K562 (cell line): Measurements from ENCODE around the gene PROKR1. TPM values are rescaled to one million over a fixed set of nuclear protein-coding genes. Genes with fewer than 3 reads are reported as not detected.
A peak's percentile ranks its signal among the peaks of the same experiment; 100 is the strongest.

ENCODE experiments used
- ATAC-seq: fragments of 200-7000 bp; cut with Tn5 transposase; 3 replicates; pipeline ENCODE4 v1.9.1; 2020; ENCODE audit warnings: moderate library complexity
- BruUV-seq: library from RNA; stranded (reverse); fragments of 400-500 nt; replicated peaks from 2 replicates; lab custom pipeline; 2021; lab: Mats Ljungman, UMichigan
- CTCF ChIA-PET: fragments of 300-600 bp; formaldehyde crosslinking; extraction: SDS; loops from one replicate; lab custom pipeline; 2021; ENCODE audit warnings: low intra/inter-chr PET ratio; lab: Yijun Ruan, JAX
- POLR2A ChIA-PET: fragments of 300-600, 350-650 bp; sonication (Branson Sonifier 250); formaldehyde crosslinking; extraction: SDS; loops from one replicate; lab custom pipeline; 2021; ENCODE audit warnings: antibody characterized with exemption, inconsistent platforms; lab: Yijun Ruan, JAX
- DNase-seq, 4 experiments: peaks; one replicate each; pipeline versions ENCODE4 v3.0.0 to v3.0.0-alpha.2; 2011 to 2018; ENCODE audit warnings: low spot score in 3 of 4, mixed read lengths in 3 of 4; ENCODE audit errors: extremely low read depth in 1 of 4
- FAIRE-seq: peaks from 2 replicates; lab custom pipeline; 2011; peaks lifted over from hg19 to GRCh38; lab: Jason Lieb, UNC
- H2AFZ ChIP-seq: 2 replicates; pipeline ENCODE4 v1.6.0; 2011; ENCODE audit warnings: low read depth, low read length, control low read depth, inconsistent platforms
- H3K27ac ChIP-seq: fragments of 200-600 bp; 3 replicates; pipeline ENCODE4 v1.8.0; 2011; ENCODE audit warnings: low read depth, mild to moderate bottlenecking, control low read depth, inconsistent platforms, low read length, moderate library complexity, mixed read lengths; ENCODE audit errors: extremely low read depth
- H3K27me3 ChIP-seq, 2 experiments: fragments of 300-600 bp in 1 of 2; 2 replicates in 1 of 2; 3 replicates in 1 of 2; pipeline versions ENCODE4 v1.6.0 to v1.8.0; 2011; ENCODE audit warnings: inconsistent platforms in 2 of 2, low read length in 2 of 2, mild to moderate bottlenecking in 1 of 2, mixed read lengths in 1 of 2, moderate library complexity in 1 of 2; ENCODE audit not compliant: control insufficient read depth in 2 of 2, insufficient read depth in 2 of 2
- H3K36me3 ChIP-seq: fragments of 300-600 bp; 3 replicates; pipeline ENCODE4 v1.8.0; 2011; ENCODE audit warnings: mild to moderate bottlenecking, low read length, inconsistent platforms; ENCODE audit not compliant: control insufficient read depth, insufficient read depth
- H3K4me1 ChIP-seq, 2 experiments: fragments of 200-600 bp in 1 of 2; replicated peaks in 1 of 2; 2 replicates in 1 of 2; 3 replicates in 1 of 2; pipeline versions ENCODE4 v1.5.1 to v1.8.0; 2011; ENCODE audit warnings: inconsistent platforms in 2 of 2, low read length in 2 of 2, mild to moderate bottlenecking in 1 of 2, mixed read lengths in 1 of 2, moderate library complexity in 1 of 2; ENCODE audit not compliant: control insufficient read depth in 2 of 2, insufficient read depth in 2 of 2
- H3K4me2 ChIP-seq: 2 replicates; pipeline ENCODE4 v1.6.1; 2011; ENCODE audit warnings: low read length, control low read depth, inconsistent platforms, mixed read lengths; ENCODE audit not compliant: insufficient read depth
- H3K4me3 ChIP-seq: fragments of 200-600 bp; sonication (generic), shearing (Covaris generic); 2 replicates; pipeline ENCODE4 v1.5.1; 2016; ENCODE audit warnings: control low read depth, inconsistent platforms
- H3K79me2 ChIP-seq: fragments of 200-600 bp; 3 replicates; pipeline ENCODE4 v1.8.0; 2011; ENCODE audit warnings: low read length, inconsistent platforms; ENCODE audit not compliant: control insufficient read depth, insufficient read depth
- H3K9ac ChIP-seq, 2 experiments: 2 replicates each; pipeline versions ENCODE4 v1.6.0 to v1.6.1; 2011; ENCODE audit warnings: low read depth in 2 of 2, low read length in 2 of 2, control low read depth in 1 of 2, inconsistent platforms in 1 of 2, mild to moderate bottlenecking in 1 of 2, mixed read lengths in 1 of 2; ENCODE audit not compliant: insufficient read depth in 1 of 2
- H3K9me1 ChIP-seq: one replicate; pipeline ENCODE4 v1.6.0; 2011; ENCODE audit warnings: inconsistent platforms, mild to moderate bottlenecking, low read length, moderate library complexity; ENCODE audit not compliant: control insufficient read depth, insufficient read depth
- H3K9me3 ChIP-seq: replicated peaks from 2 replicates; pipeline ENCODE4 v1.5.1; 2011; ENCODE audit warnings: low read depth, low read length, inconsistent platforms; ENCODE audit not compliant: control insufficient read depth, insufficient read depth
- H4K20me1 ChIP-seq: replicated peaks from 2 replicates; pipeline ENCODE4 v1.6.1; 2011; ENCODE audit warnings: low read length, inconsistent platforms, mixed read lengths; ENCODE audit not compliant: control insufficient read depth, insufficient read depth
- CBX3 ChIP-seq, 2 experiments: IDR thresholded peaks; 1 replicate in 1 of 2; 2 replicates in 1 of 2; pipeline ENCODE4 v1.6.1; 2012; ENCODE audit warnings: inconsistent platforms in 2 of 2, low read length in 2 of 2, borderline replicate concordance in 1 of 2, control low read depth in 1 of 2
- CBX5 ChIP-seq: IDR thresholded peaks from 2 replicates; pipeline ENCODE4 v1.6.1; 2014; ENCODE audit warnings: low read depth, borderline replicate concordance
- FIP1L1 ChIP-seq: fragments of 200-400 bp; formaldehyde crosslinking; IDR thresholded peaks from 2 replicates; pipeline ENCODE4 v1.6.1; 2018; ENCODE audit warnings: mild to moderate bottlenecking, low read depth, low read length; ENCODE audit not compliant: poor library complexity, severe bottlenecking
- GABPA ChIP-seq: fragments of 200-800 bp; sonication (Bioruptor generic); conservative IDR thresholded peaks from 2 replicates; pipeline ENCODE4 v1.6.1; 2016; ENCODE audit warnings: low read depth, missing genetic modification characterization, missing compliant biosample characterization
- MAFK ChIP-seq: IDR thresholded peaks from 2 replicates; pipeline ENCODE4 v1.6.1; 2011; ENCODE audit warnings: low read length, improper control_type of control experiment
- NFIC ChIP-seq: fragments of 450-650 bp; IDR thresholded peaks from 2 replicates; pipeline ENCODE4 v1.6.1; 2017; ENCODE audit warnings: mild to moderate bottlenecking, inconsistent platforms
- NR3C1 ChIP-seq: sonication (generic); formaldehyde crosslinking; IDR thresholded peaks from 2 replicates; pipeline ENCODE4 v1.8.1; 2022; ENCODE audit warnings: missing genetic modification reagents
- POLR2G ChIP-seq: fragments of 200-400 bp; formaldehyde crosslinking; IDR thresholded peaks from 2 replicates; pipeline ENCODE4 v1.6.1; 2017; ENCODE audit warnings: low read depth, mild to moderate bottlenecking, antibody characterized with exemption, low read length, moderate library complexity
- PTTG1 ChIP-seq: fragments of 450-650 bp; IDR thresholded peaks from 2 replicates; pipeline ENCODE4 v1.6.1; 2016; ENCODE audit warnings: low read depth, mild to moderate bottlenecking, missing genetic modification characterization, missing compliant biosample characterization
- SAFB2 ChIP-seq: fragments of 200-400 bp; formaldehyde crosslinking; IDR thresholded peaks from 2 replicates; pipeline ENCODE4 v1.6.1; 2018; ENCODE audit warnings: borderline replicate concordance, low read length, low read depth, moderate library complexity; ENCODE audit not compliant: severe bottlenecking
- STAG1 ChIP-seq: sonication (generic); formaldehyde crosslinking; IDR thresholded peaks from 2 replicates; pipeline ENCODE4 v1.5.0; 2020; ENCODE audit warnings: missing genetic modification reagents, borderline replicate concordance
- TCF7 ChIP-seq: sonication (generic); IDR thresholded peaks from 2 replicates; pipeline ENCODE4 v1.6.1; 2016; ENCODE audit warnings: antibody characterized with exemption, borderline replicate concordance
- TOE1 ChIP-seq, 2 experiments: fragments of 450-650 bp in 1 of 2; sonication (generic) in 1 of 2; formaldehyde crosslinking in 1 of 2; IDR thresholded peaks; 2 replicates each; pipeline versions ENCODE4 v1.7.1 to v1.8.0; 2016 to 2022; ENCODE audit warnings: borderline replicate concordance in 2 of 2, mild to moderate bottlenecking in 2 of 2, antibody characterized with exemption in 1 of 2, inconsistent platforms in 1 of 2, low read depth in 1 of 2, missing genetic modification reagents in 1 of 2, moderate library complexity in 1 of 2
- ZKSCAN8 ChIP-seq: fragments of 200-800 bp; sonication (Bioruptor generic); IDR thresholded peaks from 2 replicates; pipeline ENCODE4 v1.6.1; 2016; ENCODE audit warnings: missing genetic modification characterization, missing compliant biosample characterization
- ZNF212 ChIP-seq: fragments of 450-650 bp; formaldehyde crosslinking; IDR thresholded peaks from 2 replicates; pipeline ENCODE4 v1.4.0; 2020; ENCODE audit warnings: mild to moderate bottlenecking
- ZNF668 ChIP-seq: fragments of 250-450 bp; sonication (Bioruptor Pico); IDR thresholded peaks from 2 replicates; pipeline ENCODE4 v1.8.0; 2022; ENCODE audit warnings: mild to moderate bottlenecking, inconsistent platforms
- ZNF695 ChIP-seq: fragments of 450-650 bp; formaldehyde crosslinking; IDR thresholded peaks from 2 replicates; pipeline ENCODE4 v1.4.0; 2020; ENCODE audit warnings: mild to moderate bottlenecking, moderate library complexity
- WGBS: fragments of 100-300 bp; shearing (Covaris generic); methylation state at CpG from one replicate; pipeline ENCODE4 v1.1.6; 2016; ENCODE audit warnings: low coverage, mixed read lengths; ENCODE audit not compliant: insufficient coverage; ENCODE audit errors: missing lambda C conversion rate; 5-methylcytosine and 5-hydroxymethylcytosine counted together
- in situ Hi-C: fragments of 300-500 bp; cut with MboI; formaldehyde crosslinking; loops from 4 replicates; pipeline ENCODE4 v1.15.0; 2018; ENCODE audit warnings: inconsistent platforms, mixed read lengths
- intact Hi-C: fragments of 100-400 bp; cut with micrococcal nuclease; formaldehyde crosslinking; loops from 2 replicates; pipeline ENCODE4 v1.14.2; 2022
- polyA plus RNA-seq, 8 experiments: library from polyadenylated mRNA; depleted of rRNA in 4 of 8; stranded (reverse) in 5 of 8; unstranded in 3 of 8; fragments of >200 nt; fragmentation: Nextera tagmentation in 2 of 8; fragmentation: Illumina TruSeq in 1 of 8; extraction: Ambion mirVana in 2 of 8; extraction: Trizol in 1 of 8; gene quantifications; 2 replicates each; pipeline versions ENCODE4 v1.2.1 to v1.2.3, GENCODE V29; 2011 to 2014; ENCODE audit warnings: inconsistent platforms in 1 of 8, missing spikeins in 1 of 8
- total RNA-seq, 7 experiments: library from RNA; depleted of rRNA in 6 of 7; stranded (reverse); fragments of >200 nt in 6 of 7; fragmentation: Illumina TruSeq in 2 of 7; extraction: Trizol in 2 of 7; gene quantifications; 2 replicates each; pipeline versions ENCODE4 v1.2.1 to v1.2.3, GENCODE V29; 2011 to 2021; ENCODE audit warnings: low replicate concordance in 1 of 7
- TF ChIP-seq, protein P1 (sequence below): fragments of 450-650 bp; formaldehyde crosslinking; IDR thresholded peaks from 2 replicates; pipeline ENCODE4 v1.4.0; 2020; ENCODE audit warnings: mild to moderate bottlenecking, mixed read lengths

PROKR1 gene
- total and polyA plus RNA-seq, 9 of the 15 experiments (the other 6 are each of a cell fraction or from before 2014, with no cell fraction given), result 0.01 to 0.18 (median 0.09) TPM; not detected in 1

DNA sequence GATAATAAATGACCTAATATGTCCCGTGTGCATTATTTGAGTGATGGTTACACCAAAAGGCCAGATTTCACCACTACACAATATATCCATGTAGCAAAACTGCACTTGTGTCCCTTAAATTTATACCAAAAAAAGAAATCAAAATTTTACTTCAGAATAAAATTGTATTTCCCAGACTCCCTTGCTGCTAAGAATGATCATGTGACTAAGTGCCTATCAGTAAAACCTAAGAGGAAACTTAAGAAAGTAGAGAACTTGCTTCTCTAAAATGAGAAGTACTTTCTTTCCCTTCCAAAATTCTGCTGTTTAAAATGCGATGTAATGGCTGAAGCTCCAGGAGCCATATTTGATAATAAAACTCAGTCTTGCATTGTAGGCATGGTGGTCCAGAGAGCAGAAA lies 24.0 kb downstream of the PROKR1 start:
- TF ChIP-seq GABPA (tag) (no peak), TOE1 (IDR thresholded peaks at IDR 0.05; ENCODE audit: borderline replicate concordance) (0 out of 2 replicates have a peak, but pooled peaks have one; percentile 14), TOE1 (CRISPR knock-in tag; IDR thresholded peaks at IDR 0.05; ENCODE audit: borderline replicate concordance, low read depth) (no peak), PTTG1 (tag) (no peak), FIP1L1 (no peak), CBX3 (IDR thresholded peaks at IDR 0.05; ENCODE audit: borderline replicate concordance in 1 of 2, low read length in 2 of 2) (peak in 1 of 2 experiments; percentile 50; a peak in 1 of 3 replicates), STAG1 (CRISPR knock-in tag) (no peak), NFIC (no peak), MAFK (no peak), ZKSCAN8 (CRISPR knock-in tag) (no peak), CBX5 (no peak), TCF7 (no peak), ZNF668 (no peak), POLR2G (no peak), NR3C1 (CRISPR knock-in tag) (no peak), SAFB2 (no peak), ZNF212 (CRISPR knock-in tag) (no peak), ZNF695 (CRISPR knock-in tag) (no peak)
- TF ChIP-seq, protein P1, sequence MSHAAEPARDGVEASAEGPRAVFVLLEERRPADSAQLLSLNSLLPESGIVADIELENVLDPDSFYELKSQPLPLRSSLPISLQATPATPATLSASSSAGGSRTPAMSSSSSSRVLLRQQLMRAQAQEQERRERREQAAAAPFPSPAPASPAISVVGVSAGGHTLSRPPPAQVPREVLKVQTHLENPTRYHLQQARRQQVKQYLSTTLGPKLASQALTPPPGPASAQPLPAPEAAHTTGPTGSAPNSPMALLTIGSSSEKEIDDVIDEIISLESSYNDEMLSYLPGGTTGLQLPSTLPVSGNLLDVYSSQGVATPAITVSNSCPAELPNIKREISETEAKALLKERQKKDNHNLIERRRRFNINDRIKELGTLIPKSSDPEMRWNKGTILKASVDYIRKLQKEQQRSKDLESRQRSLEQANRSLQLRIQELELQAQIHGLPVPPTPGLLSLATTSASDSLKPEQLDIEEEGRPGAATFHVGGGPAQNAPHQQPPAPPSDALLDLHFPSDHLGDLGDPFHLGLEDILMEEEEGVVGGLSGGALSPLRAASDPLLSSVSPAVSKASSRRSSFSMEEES, result peak; percentile 78
- TF ChIP-seq, all 486 proteins: peak for 3
- Histone ChIP-seq H3K27ac (no peak overlapping the region), H3K79me2 (no peaks in the 10 kb centered on the region), H2AFZ (no peak overlapping the region), H4K20me1 (no peaks in the 10 kb centered on the region), H3K36me3 (no peaks in the 10 kb centered on the region), H3K4me3 (no peak overlapping the region), H3K27me3 (no peaks in the 10 kb centered on the region), H3K9ac (no peak overlapping the region), H3K9me3 (no peaks in the 10 kb centered on the region), H3K4me1 (peaks cover 0 to 3% of the 10 kb centered on the region in 2 experiments; a peak in 2 of 5 replicates), H3K4me2 (no peak overlapping the region), H3K9me1 (no peaks in the 10 kb centered on the region)
- POLR2A ChIA-PET, result interaction anchor here (0.8 kb wide), 1 partner anchor 12 kb away, joined by 3 read pairs; no protein-coding TSS in a partner anchor
- no peak for FAIRE-seq
- DNase-seq, result no peak
- intact Hi-C loops (no loop called here), in situ Hi-C loops (no loop called here)
- 73% methylated on average over 2 of the region's 2 CpGs for WGBS
- no peak for ATAC-seq
- CTCF ChIA-PET, result no interaction called here
- no TSS peak for BruUV-seq
